Measurements from ENCODE around the gene PPP1R3F.

DNA sequence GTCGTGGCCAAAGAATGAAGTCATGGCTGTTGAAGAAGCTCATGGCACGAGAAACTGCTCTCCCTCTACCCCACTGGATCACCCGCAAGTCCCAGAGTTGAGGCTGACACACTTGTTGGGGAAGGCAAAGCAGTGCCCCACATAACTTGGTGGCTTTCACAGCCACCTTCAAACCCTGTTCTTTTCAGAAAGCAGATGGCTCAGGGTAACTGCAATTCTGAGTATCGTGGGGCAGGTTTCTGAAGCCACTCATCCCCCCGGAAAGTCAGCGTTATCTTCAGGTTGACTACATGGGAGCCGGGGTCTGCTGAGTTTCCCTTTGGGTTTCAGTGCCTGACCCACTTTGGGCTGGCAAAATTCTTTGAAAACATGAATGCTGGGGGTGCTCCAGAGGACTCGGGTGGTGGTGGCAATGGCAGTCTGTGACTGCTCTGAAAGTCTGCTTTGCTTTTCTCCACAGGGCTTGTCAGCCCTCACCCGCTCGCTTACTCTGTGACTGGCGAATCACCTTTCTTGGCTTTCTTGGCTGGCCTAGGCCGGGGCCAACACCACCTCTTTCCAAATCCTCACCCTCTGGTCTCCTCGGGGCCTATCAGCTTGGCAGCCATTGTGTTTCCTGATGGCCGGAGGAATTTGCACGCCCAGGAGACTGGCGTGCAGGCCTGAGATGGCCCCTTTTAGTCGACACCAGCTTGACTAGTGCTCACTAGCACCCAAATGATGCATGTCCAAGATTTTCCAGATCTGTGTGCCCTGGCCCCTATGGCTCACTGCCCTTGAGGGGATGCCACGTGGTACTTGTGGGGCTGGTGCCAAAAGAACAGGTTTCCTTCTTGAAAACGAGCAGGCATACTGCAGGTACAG, 7.3 kb downstream of the PPP1R3F start:
- TF ChIP-seq, protein P1, sequence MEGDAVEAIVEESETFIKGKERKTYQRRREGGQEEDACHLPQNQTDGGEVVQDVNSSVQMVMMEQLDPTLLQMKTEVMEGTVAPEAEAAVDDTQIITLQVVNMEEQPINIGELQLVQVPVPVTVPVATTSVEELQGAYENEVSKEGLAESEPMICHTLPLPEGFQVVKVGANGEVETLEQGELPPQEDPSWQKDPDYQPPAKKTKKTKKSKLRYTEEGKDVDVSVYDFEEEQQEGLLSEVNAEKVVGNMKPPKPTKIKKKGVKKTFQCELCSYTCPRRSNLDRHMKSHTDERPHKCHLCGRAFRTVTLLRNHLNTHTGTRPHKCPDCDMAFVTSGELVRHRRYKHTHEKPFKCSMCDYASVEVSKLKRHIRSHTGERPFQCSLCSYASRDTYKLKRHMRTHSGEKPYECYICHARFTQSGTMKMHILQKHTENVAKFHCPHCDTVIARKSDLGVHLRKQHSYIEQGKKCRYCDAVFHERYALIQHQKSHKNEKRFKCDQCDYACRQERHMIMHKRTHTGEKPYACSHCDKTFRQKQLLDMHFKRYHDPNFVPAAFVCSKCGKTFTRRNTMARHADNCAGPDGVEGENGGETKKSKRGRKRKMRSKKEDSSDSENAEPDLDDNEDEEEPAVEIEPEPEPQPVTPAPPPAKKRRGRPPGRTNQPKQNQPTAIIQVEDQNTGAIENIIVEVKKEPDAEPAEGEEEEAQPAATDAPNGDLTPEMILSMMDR (IDR thresholded peaks at IDR 0.05): no peak
- TF ChIP-seq POLR2AphosphoS5 (IDR thresholded peaks at IDR 0.05): no peak
- no peak for TF ChIP-seq POLR2A (IDR thresholded peaks at IDR 0.05)

Data from transverse colon (tissue), 4 donors.